ENCODE measurements around the gene ADRM1. TPM values are rescaled to one million over a fixed set of nuclear protein-coding genes. Genes with fewer than 3 reads are reported as not detected.

The ADRM1 gene
- total and polyA plus RNA-seq, 2 of the 4 experiments (the other 2 are of a cell fraction) = 103 to 149 TPM

DNA sequence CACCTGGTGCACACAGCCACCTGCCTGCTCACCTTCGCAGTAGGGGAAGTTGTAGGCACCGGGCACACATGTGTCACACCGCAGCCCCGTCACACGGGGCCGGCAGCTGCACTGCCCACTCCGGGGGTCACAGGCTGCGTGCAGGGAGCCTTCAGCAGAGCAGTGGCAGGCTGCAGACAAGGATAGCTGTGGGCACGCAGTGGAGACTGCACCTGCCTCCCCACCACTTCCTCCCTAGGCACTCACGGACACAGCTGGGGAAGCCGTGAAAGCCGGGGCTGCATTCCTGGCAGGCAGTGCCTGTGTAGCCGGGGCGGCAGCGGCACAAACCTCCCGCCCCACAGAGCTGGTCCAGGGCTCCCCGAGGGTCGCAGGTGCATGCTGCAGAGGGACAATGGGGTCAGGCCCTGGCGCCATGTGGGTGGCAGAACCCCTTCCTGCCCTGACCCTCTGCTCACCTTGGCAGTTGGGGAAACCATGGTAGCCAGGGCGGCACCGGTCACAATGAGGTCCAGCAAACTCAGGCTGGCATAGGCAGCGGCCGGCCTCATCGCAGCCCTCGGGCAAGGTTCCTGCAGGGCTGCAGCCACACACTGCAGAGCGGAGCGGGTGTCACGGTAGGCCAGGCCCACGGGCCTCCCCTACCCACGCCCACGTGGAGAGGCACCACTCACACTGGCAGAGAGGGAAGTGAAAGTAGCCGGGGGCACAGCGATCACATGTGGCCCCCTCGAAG lies 34.9 kb downstream of the ADRM1 start:
- H3K36me3 ChIP-seq (ENCODE audit: control insufficient read depth, insufficient read depth, low read length) = peaks cover 21% of the 10 kb centered on the region; the same call in 1 of the 2 replicates
- no peak overlapping the region for H3K4me2 ChIP-seq (ENCODE audit: low read depth, low read length)
- H3K9me1 ChIP-seq (ENCODE audit: insufficient read depth, low read length) = no peaks in the 10 kb centered on the region
- H3K79me1 ChIP-seq (ENCODE audit: low read depth in 1 of 2, low read length in 2 of 2) = no peaks in the 10 kb centered on the region
- CTCF ChIA-PET = no interaction called here
- no peak overlapping the region for H4K8ac ChIP-seq (ENCODE audit: low read depth in 2 of 2, low read length in 2 of 2)
- dilution Hi-C loops (cut with HindIII; ENCODE audit: low sequenced_read_pairs, unreplicated experiment) = no loop called here
- H2BK20ac ChIP-seq (ENCODE audit: low read depth, low read length) = no peak overlapping the region
- TF ChIP-seq FOS (IDR thresholded peaks at IDR 0.05; ENCODE audit: low read depth, low read length) = no peak
- no peak for TF ChIP-seq CHD1 (IDR thresholded peaks at IDR 0.05; ENCODE audit: low read depth, low read length)
- no peak for TF ChIP-seq MAZ (IDR thresholded peaks at IDR 0.05; ENCODE audit: borderline replicate concordance, low read depth, low read length)
- no peak for TF ChIP-seq RFX5 (IDR thresholded peaks at IDR 0.05; ENCODE audit: low read depth, low read length)
- no peak for TF ChIP-seq USF2 (IDR thresholded peaks at IDR 0.05; ENCODE audit: low read depth, low read length)
- TF ChIP-seq BHLHE40 (IDR thresholded peaks at IDR 0.05; ENCODE audit: low read depth, low read length) = no peak
- TF ChIP-seq NFE2L2 (IDR thresholded peaks at IDR 0.05; ENCODE audit: low read depth, low read length) = no peak
- no peak for TF ChIP-seq RAD21 (IDR thresholded peaks at IDR 0.05; ENCODE audit: low read length)
- no peak for TF ChIP-seq CTCF (conservative IDR thresholded peaks at IDR 0.05; ENCODE audit: low read depth, low read length)
- no peak for TF ChIP-seq MAFK (IDR thresholded peaks at IDR 0.05; ENCODE audit: low read depth, low read length)
- TF ChIP-seq, protein P1, sequence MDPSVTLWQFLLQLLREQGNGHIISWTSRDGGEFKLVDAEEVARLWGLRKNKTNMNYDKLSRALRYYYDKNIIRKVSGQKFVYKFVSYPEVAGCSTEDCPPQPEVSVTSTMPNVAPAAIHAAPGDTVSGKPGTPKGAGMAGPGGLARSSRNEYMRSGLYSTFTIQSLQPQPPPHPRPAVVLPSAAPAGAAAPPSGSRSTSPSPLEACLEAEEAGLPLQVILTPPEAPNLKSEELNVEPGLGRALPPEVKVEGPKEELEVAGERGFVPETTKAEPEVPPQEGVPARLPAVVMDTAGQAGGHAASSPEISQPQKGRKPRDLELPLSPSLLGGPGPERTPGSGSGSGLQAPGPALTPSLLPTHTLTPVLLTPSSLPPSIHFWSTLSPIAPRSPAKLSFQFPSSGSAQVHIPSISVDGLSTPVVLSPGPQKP (IDR thresholded peaks at IDR 0.05; ENCODE audit: borderline replicate concordance, low read depth, low read length) = no peak
- no peak for TF ChIP-seq CEBPB (IDR thresholded peaks at IDR 0.05; ENCODE audit: low read depth, low read length)
- no peak for TF ChIP-seq MXI1 (IDR thresholded peaks at IDR 0.05; ENCODE audit: borderline replicate concordance, low read depth, low read length)
- TF ChIP-seq POLR2A (IDR thresholded peaks at IDR 0.05; ENCODE audit: low read depth, low read length) = no peak
- no peak for TF ChIP-seq SMC3 (IDR thresholded peaks at IDR 0.05; ENCODE audit: low read depth, low read length)
- no peak for TF ChIP-seq RCOR1 (IDR thresholded peaks at IDR 0.05; ENCODE audit: insufficient replicate concordance, low read length)
- no peak overlapping the region for H3K56ac ChIP-seq (ENCODE audit: extremely low read depth, insufficient read depth, low read length)
- H3K4me3 ChIP-seq (ENCODE audit: insufficient read depth, low read depth, low read length) = no peak overlapping the region
- no peaks in the 10 kb centered on the region for H3K27me3 ChIP-seq (ENCODE audit: control insufficient read depth, insufficient read depth, low read length)
- DNase-seq (no peak), ATAC-seq (ENCODE audit: low read depth) (no peak)
- H3K9ac ChIP-seq (ENCODE audit: low read depth, low read length) = no peak overlapping the region
- H3K9me3 ChIP-seq (ENCODE audit: control insufficient read depth, insufficient read depth, low read length) = peaks cover 2% of the 10 kb centered on the region
- POLR2A ChIA-PET (ENCODE audit: unreplicated experiment) = no interaction called here
- no peaks in the 10 kb centered on the region for H3K4me1 ChIP-seq (ENCODE audit: control insufficient read depth, insufficient read depth, low read length)
- no peak overlapping the region for H2AK5ac ChIP-seq (ENCODE audit: low read depth, low read length)
- BruUV-seq (replicated peaks) = no TSS peak
- no peak overlapping the region for H2AK9ac ChIP-seq (replicated peaks; ENCODE audit: low read depth, low read length, poor library complexity)
- H3K27ac ChIP-seq (ENCODE audit: insufficient read depth, low read length) = no peak overlapping the region
- no peak overlapping the region for H3K14ac ChIP-seq (replicated peaks; ENCODE audit: low read depth, low read length)
- no peak overlapping the region for H2BK5ac ChIP-seq (ENCODE audit: low read depth, low read length, poor library complexity, severe bottlenecking)
- H3K4ac ChIP-seq (ENCODE audit: low read depth, low read length) = no peak overlapping the region
- no peak overlapping the region for H3K18ac ChIP-seq (ENCODE audit: low read depth, low read length)
- WGBS, 2 experiments (ENCODE audit: extremely low coverage in 2 of 2, insufficient read length in 1 of 2) = 99% methylated on average over 15 of the region's 34 CpGs; no CpG with 5 or more reads in 1 of the 2 experiments
- H4K91ac ChIP-seq (ENCODE audit: insufficient read depth, low read depth, low read length) = no peak overlapping the region
- no peaks in the 10 kb centered on the region; the same call in 1 of the 2 replicates for H4K20me1 ChIP-seq (ENCODE audit: insufficient read depth, low read length)
- no peak overlapping the region for H3K23ac ChIP-seq (ENCODE audit: low read depth, low read length)
- intact Hi-C loops (cut with micrococcal nuclease) = no loop called here
- H4K5ac ChIP-seq (ENCODE audit: low read depth, low read length) = no peak overlapping the region
- no peak overlapping the region for H2BK15ac ChIP-seq (ENCODE audit: low read depth, low read length)
- no peak overlapping the region for H2AFZ ChIP-seq (replicated peaks; ENCODE audit: low read length, poor library complexity)
- in situ Hi-C loops (cut with MboI; ENCODE audit: low sequenced_read_pairs) = no loop called here
- H2BK120ac ChIP-seq (ENCODE audit: low read depth, low read length) = no peak overlapping the region
